ENCODE data around the gene FXYD2.
"Not testable (repeated sequence)": the region's sequence is repeated elsewhere in the genome, so short reads cannot be mapped to it uniquely, and the experiment has no call there.

FXYD2 gene

DNA sequence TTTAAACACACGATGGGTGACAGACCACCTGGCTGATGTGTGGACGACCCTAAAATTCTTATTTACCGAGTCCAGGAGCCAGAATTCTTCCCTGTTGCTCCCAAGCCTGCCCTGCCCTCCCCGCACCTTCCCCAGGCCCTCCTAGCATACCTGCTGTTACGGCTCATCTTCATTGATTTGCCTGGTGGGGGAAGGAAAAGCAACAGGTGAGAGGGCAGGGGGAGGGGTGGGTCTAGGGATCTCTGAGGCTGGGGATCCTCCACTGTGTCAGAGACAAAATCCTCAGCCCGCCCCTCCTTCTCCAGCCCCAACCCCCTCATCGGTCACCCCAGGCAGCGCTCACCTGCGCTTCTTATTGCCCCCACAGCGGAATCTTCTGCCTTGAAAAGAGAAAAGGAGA, 4.0 kb downstream of the FXYD2 start:
- no peak for DNase-seq (ENCODE audit: low read depth)

DNA sequence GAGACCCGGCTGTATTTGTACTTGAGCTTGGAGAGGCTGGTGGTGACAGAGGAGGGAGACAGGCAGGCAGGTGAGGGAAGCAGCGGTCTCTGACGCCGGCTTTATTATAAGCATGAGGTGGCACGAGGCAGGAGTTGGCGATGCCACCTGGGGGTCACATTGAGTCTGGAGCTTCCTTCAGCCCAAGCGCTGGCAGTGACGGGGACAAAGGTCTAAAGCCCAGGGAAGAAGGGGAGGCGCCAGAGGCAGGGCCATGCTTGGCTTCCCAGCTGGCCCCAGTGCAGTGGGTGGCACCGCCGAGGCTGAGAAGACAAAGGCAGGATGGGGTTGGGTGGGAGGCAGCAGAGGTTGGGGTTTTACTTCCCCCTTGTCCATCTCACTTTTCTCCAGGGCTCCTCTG, 4.5 kb downstream of the FXYD2 start:
- DNase-seq (ENCODE audit: low read depth) = no peak

DNA sequence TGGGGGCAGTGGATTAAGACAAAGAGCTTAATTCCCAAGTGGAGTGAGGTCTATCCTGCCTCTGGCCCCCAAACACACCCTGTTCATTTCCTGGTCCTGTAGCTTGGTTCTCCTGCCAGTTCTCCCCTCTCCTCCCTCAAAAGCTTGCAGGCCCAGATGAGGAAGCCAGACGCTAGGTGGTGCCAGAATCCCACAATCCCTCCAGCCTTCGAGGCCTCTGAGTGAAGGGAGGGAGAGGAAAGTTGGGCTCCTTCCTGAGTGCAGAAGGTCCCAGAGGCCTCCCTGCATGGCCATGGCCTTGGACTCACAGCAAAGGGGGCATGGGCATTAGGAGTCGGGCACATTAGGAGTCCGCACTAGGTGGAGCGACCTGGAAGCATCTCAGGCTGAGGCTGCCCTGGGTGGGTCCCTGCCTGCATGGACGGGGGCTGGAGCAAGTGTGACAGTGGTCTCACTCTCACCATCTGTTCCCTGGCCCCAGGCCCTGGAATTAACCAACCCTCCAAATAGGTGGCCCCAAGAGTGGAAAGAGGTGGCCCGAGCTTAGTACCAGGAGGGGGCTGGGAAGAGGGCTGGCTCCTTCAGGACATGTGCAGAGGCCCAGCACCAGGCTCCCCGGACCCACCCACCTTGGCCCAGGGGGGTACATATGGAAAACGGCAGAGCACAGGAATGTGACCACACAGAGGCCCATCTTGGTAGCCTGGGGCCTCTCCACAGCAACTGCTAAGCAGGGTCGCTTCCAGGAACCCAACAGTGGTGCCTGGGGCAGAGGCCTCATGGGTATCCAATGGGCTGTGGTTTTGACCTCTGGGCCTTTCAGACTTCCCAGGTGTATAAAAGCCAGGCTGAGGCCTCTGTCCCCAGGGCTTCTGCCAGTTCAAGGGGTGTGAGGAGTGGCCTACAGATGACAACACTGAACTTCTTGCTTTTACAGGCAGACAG, 5.2 kb downstream of the FXYD2 start:
- no peak for DNase-seq (ENCODE audit: low read depth)

DNA sequence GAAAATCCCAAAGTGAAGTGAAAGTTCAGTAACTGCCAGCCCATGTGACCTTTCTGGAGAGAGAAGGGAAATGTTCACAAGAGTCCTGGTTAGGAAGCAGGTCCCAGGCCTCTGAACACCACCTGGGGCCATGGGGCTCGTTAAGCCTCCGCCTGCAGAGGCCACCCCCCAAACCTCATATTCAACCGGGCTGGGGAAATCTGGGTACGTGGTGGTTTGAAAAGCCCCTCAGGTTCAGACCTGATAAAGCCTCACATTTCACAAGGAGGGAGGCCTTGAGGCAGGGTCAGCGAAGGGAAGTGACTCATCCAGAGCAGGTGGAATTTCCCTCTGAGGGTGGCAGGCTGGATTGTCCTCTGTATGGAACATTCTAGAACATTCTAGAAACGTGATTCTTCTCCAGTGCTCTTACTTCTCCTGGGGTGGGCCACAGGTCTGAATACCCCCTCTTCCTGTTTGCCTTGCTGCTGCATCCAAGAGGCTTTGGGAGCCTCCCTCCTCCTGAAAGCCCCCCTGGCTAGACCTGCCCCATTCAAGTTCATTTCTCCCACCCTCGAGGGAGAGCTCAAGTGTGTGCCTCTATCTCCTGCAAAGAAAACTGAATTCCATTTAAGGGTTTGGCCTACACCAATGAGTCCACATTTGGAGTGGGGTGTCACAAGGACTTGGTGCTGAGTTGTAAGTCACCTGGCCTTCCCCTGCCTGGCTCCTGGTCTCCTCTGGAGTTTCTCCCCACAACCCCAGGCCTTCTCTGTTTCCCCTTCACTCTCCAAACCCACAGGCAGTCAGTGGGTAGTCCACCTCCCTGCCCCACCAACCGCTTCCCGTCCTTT, 6.3 kb downstream of the FXYD2 start:
- DNase-seq (ENCODE audit: low read depth) = no peak

DNA sequence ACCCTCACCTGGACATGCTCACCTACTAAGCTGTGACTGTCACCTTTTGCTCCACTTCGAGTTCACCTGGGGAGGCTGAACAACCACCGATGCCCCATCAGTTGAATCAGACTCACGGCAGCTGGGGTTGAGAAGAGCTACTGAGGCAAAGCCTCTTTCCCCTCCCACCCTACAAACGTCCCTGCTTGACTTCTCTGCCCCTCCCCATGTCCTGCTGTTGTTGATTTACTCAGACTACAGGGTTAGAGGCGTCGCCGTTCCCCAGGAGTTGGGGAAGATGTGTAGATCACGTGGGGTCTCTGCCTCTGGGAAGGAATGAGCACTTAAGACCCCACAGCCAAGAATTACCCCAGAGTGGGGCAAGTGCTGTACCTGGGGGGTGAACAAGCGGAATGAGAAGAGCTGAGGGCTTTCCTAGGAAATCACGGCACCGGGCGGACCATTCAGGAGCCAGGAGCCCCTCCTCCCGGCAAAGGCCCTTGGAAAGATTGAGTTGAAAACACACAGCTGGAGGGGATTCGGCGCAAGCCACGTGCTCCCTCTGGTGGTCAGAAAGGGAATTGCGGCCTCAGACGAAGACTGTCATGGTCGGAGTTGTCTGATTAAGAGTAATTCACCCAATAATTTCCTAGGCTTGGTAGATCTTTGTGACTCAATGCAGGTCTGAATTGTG, 7.0 kb downstream of the FXYD2 start:
- DNase-seq (ENCODE audit: low read depth) = peak; percentile 76

DNA sequence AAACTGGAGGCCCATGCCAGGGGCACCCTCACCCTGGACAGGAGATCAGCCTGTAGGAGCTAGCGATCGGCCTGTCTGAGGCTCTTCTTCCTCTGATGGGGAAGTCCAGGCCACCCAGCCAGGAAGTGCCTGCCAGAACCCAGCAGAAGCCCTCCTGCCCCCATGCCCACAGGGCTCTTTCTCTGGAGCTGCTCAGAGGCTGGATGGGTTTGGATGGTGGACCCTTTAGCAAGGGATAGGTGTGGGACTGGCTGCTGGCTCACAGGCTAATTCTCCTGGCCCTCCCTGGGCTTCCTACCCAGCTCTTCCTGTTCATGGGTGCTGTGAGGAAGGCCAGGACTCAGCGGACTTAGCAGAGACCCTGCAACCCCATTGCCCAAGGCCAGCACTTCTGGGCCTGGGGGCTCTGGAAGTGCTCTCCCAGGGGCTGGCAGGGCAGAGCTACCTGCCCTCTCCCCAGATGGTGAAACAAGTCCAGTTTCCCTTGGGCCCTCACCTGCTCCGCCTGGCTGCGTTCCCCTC, 7.6 kb downstream of the FXYD2 start:
- no peak for DNase-seq (ENCODE audit: low read depth)

DNA sequence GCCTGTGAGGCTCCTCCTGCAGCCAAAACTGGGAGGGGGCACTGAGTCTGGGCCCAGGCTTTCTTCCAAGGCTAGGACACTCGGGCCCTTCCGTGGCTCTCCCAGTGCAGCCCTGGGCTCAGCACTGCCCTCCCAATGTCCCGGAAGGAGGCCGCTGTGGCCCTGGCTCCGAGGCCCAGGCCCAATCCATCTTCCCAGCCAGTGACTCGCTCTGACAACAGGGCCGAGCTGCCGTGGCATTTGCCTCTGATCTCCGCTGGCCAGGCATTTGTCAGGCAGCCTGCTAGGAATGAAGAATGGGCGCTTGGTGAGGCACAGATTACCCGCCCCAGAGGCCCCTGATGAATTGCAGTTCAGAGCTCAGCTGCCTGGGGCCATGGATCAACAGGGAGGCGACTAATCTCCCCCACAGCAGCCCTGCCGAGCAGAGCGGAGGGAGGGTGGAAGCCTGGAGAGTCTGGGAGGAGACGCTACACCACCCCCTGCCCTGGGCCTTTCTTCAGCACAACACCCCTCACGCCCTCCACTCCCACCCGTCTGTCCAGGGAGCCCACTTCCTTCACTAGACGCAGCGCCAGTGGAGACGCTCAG, 8.3 kb downstream of the FXYD2 start:
- no peak for DNase-seq (ENCODE audit: low read depth)

DNA sequence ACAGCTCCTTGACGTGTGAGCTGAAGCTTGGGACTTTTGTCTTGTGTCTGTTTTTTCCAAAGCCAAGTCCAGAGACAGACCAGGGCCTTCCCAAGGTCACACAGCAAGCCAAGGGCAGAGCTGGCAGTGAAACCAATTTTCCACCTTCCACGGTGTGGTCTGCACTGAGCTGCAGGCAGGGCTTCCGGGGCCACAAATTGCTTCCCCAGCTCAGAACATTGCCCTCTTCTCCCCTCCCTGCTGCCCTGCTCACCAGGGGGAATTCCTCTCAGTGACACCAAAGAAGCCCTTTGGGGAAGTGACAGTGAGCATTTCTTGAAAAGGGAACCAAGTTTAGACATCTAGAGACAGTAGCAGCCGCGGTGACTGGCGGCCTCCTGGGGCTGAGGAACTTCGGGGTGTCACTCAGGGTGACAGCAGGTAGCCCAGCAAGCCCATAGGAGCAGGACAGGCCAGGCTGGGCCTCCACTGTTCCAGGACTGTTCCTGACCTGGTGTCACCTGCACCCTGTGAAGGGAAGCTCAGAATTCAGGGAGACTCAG, 9.2 kb downstream of the FXYD2 start:
- peak; percentile 51 for DNase-seq (ENCODE audit: low read depth)

DNA sequence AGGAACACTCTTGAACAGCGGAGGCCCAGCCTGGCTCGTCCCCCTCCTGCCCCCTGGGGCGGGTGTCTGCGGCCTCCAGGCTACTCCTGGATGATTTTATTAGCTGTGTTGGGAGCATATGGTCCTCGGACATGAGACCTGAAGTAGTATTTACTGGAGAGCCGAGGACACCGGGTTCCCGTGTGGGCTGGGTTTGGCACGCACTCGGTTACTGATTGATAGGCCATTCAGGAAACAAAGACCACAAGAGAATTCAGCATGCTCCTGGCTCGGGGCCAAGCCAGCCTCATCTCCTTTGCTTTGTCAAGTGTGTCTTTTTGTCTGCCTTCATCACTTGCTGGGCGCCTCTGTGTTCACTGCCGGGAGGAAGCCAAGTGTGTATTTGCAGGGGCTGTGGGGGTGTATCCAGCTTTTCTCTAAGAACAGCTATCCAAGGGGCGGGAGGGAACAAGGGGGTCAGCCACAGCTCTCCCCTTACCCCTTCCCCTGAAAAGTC, 9.7 kb downstream of the FXYD2 start:
- DNase-seq (ENCODE audit: low read depth) = peak; percentile 66

DNA sequence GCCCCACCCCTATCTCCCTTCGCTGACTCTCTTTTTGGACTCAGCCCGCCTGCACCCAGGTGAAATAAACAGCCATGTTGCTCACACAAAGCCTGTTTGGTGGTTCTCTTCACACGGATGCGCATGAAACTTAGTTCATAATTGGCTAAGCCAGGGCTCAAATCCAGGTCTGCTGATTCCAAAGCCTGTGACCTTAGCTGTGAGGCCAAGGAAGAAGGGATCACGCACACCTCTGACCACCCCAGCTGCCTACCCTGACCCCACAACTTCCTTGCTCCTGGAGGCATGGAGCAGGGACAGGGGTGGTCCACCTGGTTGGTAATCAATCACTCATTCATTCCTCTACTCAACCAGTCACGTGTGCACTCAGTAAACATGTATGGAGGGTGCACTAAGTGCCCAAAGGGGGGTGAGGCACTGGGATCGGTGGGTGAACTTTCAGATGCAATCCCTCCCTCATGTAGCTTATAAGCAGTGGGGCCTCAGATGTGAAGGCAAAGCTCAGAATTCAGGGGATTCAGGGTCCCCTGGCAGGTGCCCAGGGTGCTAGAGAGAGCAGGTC, 10.3 kb downstream of the FXYD2 start:
- DNase-seq (ENCODE audit: low read depth) = no peak

DNA sequence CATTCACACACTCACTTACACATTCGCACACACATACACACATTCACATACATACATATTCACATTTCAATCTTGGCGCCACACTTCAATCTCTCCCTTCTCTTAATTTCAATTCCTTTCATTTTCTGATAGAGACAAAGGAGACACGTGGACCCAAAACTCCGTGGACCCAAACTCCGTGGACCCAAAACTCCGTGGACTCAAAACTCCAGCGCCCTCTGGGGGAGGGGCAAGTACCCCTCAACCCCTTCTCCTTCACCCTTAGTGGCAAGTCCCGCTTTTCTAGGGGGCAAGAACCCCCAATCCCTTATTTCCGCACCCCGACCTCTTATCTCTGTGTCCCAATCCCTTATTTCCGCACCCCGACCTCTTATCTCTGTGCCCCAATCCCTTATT, 14.5 kb downstream of the FXYD2 start:
- DNase-seq (ENCODE audit: low read depth) = not testable (repeated sequence)

DNA sequence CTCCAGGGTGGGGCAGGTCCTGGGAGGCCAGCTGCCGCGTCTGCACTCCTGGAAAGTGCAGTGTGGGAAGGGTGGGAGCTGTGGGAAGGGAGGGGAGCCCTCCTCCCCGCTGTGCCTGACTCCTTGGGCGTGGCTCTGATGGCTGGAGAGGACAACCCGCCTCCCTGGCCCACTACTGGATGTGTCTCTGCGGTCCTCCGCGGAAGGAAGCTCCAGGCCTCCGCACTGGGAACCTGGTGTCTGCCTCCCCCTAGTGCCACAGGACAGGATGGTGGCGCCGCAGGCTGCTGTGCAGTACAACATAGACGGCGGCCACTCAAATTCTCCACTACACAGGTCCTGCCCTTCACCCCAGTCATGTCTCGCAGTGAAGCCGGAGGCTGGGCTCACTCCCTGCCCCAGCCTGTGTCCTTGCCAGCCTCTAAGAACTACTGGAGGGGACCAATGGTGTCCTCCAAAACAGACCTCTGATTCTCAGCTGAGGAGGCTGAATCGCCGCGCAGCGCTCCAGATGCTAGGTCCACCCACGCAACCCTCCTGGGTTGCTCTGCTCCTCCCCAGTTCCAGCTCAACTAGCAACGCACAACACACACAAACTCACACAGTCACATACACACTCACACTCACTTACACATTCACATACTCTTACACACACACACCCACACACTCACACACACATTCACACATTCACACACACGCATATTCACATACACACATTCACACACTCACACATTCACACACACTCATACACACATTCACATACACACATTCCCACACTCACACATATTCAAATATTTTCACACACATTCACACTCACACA, 15.1 kb downstream of the FXYD2 start:
- no peak for DNase-seq (ENCODE audit: low read depth)

DNA sequence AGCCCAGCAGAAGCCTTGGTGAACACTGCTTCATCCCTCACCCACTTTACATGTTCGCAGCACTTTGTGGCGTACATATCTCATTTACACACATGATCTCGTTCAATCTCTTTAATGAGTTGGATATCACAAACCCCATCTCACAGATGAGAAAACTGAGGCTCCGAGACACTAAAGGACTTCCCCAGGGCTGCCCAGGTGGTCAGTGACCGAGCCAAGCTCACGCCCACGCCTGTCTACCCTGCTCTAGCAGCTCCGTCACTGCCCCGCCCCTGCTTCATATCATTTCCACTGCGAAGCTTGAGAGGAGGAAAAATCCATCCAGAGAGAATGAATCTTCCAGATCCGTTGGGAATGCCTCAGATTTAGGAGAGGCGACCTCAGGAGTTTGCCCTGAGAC, 15.8 kb downstream of the FXYD2 start:
- DNase-seq (ENCODE audit: low read depth) = no peak

DNA sequence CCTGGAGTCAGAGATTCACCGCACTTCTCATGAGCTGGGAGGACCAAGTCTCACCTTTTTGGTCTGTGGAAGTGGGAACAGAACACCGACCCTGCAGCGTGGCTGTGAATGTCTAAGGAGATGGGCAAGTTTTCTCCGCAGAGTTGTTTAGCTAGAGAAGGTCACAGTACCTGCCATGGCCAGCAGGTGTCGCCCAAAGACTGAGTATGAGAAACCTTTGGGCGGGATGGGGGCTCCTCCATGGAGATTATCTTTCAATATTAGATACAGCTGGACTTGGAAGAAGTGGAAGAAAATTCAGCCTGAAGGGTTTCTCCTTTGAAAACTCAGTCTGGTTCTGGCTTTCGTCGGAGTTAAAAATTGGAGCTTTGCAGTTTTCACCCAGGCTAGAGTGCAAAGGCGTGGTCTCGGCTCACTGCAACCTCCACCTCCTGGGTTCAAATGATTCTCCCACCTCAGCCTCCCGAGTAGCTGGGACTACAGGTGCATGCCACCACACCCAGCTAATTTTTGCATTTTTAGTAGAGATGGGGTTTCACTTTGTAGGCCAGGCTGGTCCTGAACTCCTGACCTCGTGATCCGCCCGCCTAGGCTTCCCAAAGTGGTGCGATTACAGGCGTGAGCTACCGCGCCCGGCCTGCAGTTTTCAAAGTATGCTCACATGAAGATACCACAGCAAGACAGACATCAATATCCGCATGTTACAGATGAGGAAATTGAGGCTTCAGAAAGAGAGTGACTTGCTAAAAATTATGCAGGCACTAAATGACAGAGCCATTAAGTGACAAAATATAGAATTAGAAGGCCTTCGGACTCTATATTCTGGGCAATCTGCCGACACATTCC, 16.8 kb downstream of the FXYD2 start:
- no peak for DNase-seq (ENCODE audit: low read depth)

DNA sequence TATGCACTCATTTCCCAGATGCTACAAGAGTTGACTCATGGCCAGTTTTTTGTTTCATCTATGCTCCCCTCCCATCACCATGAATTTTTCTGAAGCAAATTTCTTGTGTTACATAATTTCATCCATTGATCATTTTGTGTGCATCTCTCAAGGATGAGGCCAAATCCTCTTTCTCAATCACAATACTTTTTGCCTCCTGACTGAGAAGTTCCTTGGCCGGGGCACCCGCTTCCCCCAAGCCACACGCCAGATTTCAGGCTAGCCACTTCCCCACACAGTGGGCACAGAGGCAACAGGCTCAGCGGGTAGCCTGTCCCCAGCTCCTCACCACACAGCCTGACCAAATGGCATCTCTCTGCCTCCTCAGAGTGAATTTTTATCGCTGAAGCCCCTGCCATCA, 17.7 kb downstream of the FXYD2 start:
- DNase-seq (ENCODE audit: low read depth) = no peak

DNA sequence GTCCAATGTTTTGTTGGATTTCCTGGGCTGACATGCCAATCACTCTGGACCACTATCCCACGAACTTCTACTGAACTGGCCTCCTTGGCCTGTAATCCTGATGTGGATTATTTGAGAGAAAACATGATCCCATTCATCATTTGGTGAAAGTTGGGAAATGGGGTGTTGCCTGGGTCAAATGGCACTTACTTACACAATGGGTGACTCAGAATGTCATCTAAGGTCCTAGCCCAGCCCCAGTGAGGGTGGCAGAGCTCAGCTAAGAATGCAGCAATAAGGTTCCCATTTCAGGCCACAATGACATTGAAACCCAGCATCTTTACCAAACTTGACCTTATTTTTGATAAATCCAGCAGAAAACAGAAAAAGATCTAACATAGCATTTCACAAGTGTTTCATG, 19.5 kb downstream of the FXYD2 start:
- DNase-seq (ENCODE audit: low read depth) = no peak

DNA sequence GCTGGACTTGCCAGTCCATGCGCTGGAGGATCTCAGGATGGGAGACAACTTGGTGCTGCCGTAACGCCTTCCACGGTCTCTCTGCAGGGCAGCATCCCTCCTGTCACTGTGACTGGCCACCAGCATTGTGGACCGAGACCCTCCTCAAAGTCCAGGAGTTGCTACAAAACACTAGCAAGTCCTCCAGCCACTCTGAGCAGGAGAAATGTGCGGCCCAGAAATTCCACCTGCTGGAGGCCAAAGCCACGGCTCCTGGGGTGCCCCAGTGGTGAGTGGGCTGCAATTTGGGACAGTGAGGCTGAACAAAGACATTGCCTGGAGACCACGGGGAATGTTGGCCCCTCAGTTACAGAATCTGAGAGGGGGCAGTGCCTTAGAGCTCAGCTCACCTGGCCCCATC, 20.6 kb downstream of the FXYD2 start:
- no peak for DNase-seq (ENCODE audit: low read depth)

DNA sequence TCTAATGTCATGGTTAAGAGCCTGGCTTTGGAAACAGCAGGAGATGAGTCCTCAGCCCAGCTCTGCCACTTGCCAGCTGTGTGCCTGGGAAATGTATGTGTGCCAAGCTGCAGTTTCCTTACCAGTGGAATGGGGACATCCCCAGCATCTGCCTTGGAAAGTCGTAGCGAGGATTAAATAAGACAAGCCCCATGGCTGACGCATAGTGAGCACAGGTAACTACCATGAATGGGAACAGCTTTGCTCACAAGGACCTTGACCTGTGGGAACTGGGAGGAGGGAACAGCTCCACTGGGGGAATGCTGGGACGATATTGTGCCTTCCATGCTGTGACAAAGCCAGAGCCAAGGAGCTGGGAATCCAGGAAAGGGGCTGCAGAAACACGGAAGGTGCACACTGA, 24.9 kb downstream of the FXYD2 start:
- DNase-seq (ENCODE audit: low read depth) = no peak

DNA sequence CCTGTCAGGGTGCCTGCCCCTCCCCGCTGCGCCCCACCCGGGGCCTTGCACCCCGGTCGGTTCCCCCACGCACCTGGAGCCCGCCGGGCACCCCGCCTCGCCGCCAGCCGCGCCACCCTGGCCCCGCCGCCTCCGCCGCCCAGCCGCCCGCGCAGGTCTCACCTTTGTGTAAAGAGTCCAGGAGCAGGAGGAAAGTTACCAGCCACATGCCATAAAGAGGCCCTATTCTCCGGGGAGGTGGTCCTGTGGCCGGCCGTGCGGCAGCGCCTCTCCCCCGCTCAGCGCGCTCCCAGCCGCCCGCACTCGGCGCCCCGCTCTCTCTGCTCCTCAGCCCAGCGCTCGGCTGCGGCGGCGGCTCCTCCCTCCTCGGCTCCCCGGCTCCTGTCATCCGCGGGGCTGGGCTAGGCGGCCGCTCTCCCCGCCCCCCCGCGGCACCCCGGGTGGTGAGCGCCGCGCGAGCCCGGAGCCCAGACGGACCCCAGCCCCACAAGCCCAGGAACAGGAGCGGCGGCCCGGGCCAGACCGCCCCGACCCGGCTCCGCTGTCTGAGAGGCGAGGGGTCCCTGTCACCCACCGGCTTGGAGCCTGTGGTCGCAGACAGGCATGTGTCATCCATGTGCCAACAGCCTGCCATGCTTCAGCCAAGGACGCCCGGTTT, 27.5 kb downstream of the FXYD2 start, which contains the start of gene DSCAML1:
Gene DSCAML1, minus strand, starts transcription at position 345 of the 658 bp plus-strand sequence. Its CDS starts 137 bp downstream, at position 208.
- no peak for DNase-seq (ENCODE audit: low read depth)
